ENCODE data around the gene PSTPIP1. TPM values are rescaled to one million over a fixed set of nuclear protein-coding genes. Genes with fewer than 3 reads are reported as not detected.

The PSTPIP1 gene
- total RNA-seq, 1 experiment from 2014 or later = not detected

DNA sequence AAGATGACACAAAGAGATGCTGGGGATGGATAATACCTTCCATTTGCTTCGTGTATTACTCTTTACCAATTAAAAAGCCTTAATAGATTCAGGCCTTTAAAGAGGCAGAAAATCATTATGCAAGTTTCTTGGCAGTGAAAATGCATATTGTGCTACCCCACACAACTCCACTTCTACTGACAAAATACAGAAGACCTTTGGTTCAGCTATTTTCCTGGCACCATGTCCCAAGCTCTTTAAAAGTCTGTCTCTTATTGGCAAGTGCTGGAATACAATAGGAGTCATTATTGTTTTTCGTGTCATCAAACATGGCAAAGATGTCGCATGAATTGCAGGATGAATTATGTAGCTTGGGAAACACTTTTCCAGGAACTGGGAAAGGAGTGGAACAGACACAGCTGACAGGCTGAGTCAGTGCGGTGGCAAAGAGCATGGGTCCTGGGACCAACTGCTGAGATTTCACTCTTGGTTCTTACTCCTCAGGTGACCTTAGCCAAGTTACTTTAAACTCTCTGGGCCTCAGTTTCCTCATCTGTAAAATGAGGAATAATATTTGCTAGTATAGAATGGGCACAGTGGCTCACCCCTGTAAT, 81.5 kb downstream of the PSTPIP1 start:
- H3K27me3 ChIP-seq (ENCODE audit: low read length) = no peaks in the 10 kb centered on the region
- no peak overlapping the region for H3K27ac ChIP-seq (ENCODE audit: low read length)
- H3K79me2 ChIP-seq (ENCODE audit: low read length) = no peaks in the 10 kb centered on the region
- BruUV-seq (replicated peaks) = no TSS peak
- ChIA-PET CTCF (no interaction called here), POLR2A (ENCODE audit: unreplicated experiment) (no interaction called here)
- intact Hi-C loops (cut with micrococcal nuclease) = no loop called here
- H3K4me2 ChIP-seq (ENCODE audit: low read length) = no peak overlapping the region
- no peak overlapping the region for H2AFZ ChIP-seq (ENCODE audit: low read length)
- DNase-seq (no peak), ATAC-seq (no peak)
- H3K36me3 ChIP-seq (ENCODE audit: low read depth, low read length) = no peaks in the 10 kb centered on the region
- no peaks in the 10 kb centered on the region for H3F3A ChIP-seq (ENCODE audit: low read length, unreplicated experiment)
- no peaks in the 10 kb centered on the region for H3K9me2 ChIP-seq (replicated peaks; ENCODE audit: low read length)
- TF ChIP-seq, protein P1, sequence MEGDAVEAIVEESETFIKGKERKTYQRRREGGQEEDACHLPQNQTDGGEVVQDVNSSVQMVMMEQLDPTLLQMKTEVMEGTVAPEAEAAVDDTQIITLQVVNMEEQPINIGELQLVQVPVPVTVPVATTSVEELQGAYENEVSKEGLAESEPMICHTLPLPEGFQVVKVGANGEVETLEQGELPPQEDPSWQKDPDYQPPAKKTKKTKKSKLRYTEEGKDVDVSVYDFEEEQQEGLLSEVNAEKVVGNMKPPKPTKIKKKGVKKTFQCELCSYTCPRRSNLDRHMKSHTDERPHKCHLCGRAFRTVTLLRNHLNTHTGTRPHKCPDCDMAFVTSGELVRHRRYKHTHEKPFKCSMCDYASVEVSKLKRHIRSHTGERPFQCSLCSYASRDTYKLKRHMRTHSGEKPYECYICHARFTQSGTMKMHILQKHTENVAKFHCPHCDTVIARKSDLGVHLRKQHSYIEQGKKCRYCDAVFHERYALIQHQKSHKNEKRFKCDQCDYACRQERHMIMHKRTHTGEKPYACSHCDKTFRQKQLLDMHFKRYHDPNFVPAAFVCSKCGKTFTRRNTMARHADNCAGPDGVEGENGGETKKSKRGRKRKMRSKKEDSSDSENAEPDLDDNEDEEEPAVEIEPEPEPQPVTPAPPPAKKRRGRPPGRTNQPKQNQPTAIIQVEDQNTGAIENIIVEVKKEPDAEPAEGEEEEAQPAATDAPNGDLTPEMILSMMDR (conservative IDR thresholded peaks at IDR 0.05; ENCODE audit: low read depth, low read length) = no peak
- TF ChIP-seq EZH2 (IDR thresholded peaks at IDR 0.05; ENCODE audit: low read length, unreplicated experiment) = no peak
- no peak for TF ChIP-seq EZH2phosphoT487 (IDR thresholded peaks at IDR 0.05; ENCODE audit: borderline replicate concordance, low read length)
- H3K4me1 ChIP-seq (ENCODE audit: insufficient read depth, low read length) = peaks cover 5% of the 10 kb centered on the region; the same call in 1 of the 2 replicates
- no peaks in the 10 kb centered on the region for H3K9me3 ChIP-seq (ENCODE audit: low read length)
- no peak overlapping the region for H3K4me3 ChIP-seq (ENCODE audit: low read length)
- no peak overlapping the region for H3K9ac ChIP-seq (ENCODE audit: low read length)
- H4K20me1 ChIP-seq (ENCODE audit: low read length) = no peaks in the 10 kb centered on the region

DNA sequence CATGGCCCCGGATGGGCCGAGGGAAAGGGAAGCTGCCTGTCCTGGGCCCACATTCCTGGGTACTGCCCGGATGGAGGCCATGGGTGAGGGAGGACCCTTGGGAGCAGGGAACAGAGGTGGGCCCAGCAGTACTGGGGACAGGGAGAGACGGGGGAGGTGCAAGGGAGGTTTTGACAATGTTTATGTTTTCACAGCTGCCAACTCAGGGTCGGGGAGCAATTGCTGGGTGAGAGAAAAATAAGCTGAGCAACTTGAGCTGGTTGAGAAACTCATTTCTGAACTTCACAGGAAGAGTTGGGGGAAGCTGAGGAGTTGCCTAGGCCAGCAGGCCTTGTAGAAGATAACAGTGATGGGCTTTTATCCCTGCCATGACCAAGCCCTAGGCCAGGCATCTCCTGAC, 87.0 kb downstream of the PSTPIP1 start:
- ChIA-PET CTCF (no interaction called here), POLR2A (ENCODE audit: unreplicated experiment) (no interaction called here)
- H3K4me3 ChIP-seq (ENCODE audit: low read length) = no peak overlapping the region
- H4K20me1 ChIP-seq (ENCODE audit: low read length) = no peaks in the 10 kb centered on the region
- no peak overlapping the region for H3K9ac ChIP-seq (ENCODE audit: low read length)
- no peak overlapping the region for H3K27ac ChIP-seq (ENCODE audit: low read length)
- H3K4me2 ChIP-seq (ENCODE audit: low read length) = no peak overlapping the region
- no peaks in the 10 kb centered on the region for H3K9me2 ChIP-seq (replicated peaks; ENCODE audit: low read length)
- ATAC-seq = no peak
- no peak overlapping the region for H2AFZ ChIP-seq (ENCODE audit: low read length)
- no peaks in the 10 kb centered on the region for H3K79me2 ChIP-seq (ENCODE audit: low read length)
- intact Hi-C loops (cut with micrococcal nuclease) = no loop called here
- no peaks in the 10 kb centered on the region for H3F3A ChIP-seq (ENCODE audit: low read length, unreplicated experiment)
- TF ChIP-seq EZH2 (IDR thresholded peaks at IDR 0.05; ENCODE audit: low read length, unreplicated experiment) = no peak
- TF ChIP-seq, protein P1 (conservative IDR thresholded peaks at IDR 0.05; ENCODE audit: low read depth, low read length) = no peak
- no peak for TF ChIP-seq EZH2phosphoT487 (IDR thresholded peaks at IDR 0.05; ENCODE audit: borderline replicate concordance, low read length)
- no peaks in the 10 kb centered on the region for H3K9me3 ChIP-seq (ENCODE audit: low read length)
- BruUV-seq (replicated peaks) = no TSS peak
- H3K27me3 ChIP-seq (ENCODE audit: low read length) = no peaks in the 10 kb centered on the region
- H3K36me3 ChIP-seq (ENCODE audit: low read depth, low read length) = no peaks in the 10 kb centered on the region
- peaks cover 6% of the 10 kb centered on the region for H3K4me1 ChIP-seq (ENCODE audit: insufficient read depth, low read length)
- DNase-seq = no peak

DNA sequence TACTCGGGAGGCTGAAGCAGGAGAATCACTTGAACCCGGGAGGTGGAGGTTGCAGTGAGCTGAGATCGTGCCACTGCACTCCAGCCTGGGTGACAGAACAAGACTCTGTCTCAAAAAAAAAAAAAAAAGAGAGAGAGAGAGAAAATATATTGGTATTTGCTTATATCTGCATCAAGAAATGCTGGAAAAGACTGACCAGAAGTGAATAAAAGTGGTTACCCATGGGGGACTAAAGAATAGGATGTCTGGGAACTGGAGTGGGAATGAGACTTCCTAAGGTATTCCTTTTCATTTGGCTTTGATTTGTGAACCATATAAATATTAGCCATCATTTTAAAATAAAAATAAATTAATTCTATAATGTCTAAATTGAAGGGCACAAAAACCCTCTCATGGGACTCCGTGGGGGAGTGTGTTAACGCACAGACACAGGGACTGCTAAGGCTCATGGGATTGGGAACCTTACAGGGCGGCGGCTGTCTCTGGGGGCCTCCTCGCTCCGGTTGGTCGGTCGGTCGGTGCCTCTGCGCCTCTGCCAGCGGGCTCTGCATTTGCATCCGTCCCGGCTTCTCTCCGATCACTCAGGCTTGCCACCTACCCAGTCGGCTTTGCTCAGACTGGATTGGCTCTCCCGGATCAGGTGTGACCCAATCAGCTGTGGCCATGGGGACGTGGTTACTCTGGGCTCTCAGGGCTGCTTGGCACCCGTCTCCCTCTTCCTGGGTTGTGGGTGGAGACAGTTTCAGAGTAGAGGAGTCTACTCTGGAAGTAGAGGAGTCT, 88.6 kb downstream of the PSTPIP1 start:
- TF ChIP-seq EZH2 (IDR thresholded peaks at IDR 0.05; ENCODE audit: low read length, unreplicated experiment) (no peak), EZH2phosphoT487 (IDR thresholded peaks at IDR 0.05; ENCODE audit: borderline replicate concordance, low read length) (no peak)
- TF ChIP-seq, protein P1 (conservative IDR thresholded peaks at IDR 0.05; ENCODE audit: low read depth, low read length) = no peak
- H3K27me3 ChIP-seq (ENCODE audit: low read length) = no peaks in the 10 kb centered on the region
- H3K9me3 ChIP-seq (ENCODE audit: low read length) = no peaks in the 10 kb centered on the region
- H4K20me1 ChIP-seq (ENCODE audit: low read length) = no peaks in the 10 kb centered on the region
- no peak overlapping the region for H3K4me2 ChIP-seq (ENCODE audit: low read length)
- H3K36me3 ChIP-seq (ENCODE audit: low read depth, low read length) = no peaks in the 10 kb centered on the region
- no peak overlapping the region for H3K9ac ChIP-seq (ENCODE audit: low read length)
- intact Hi-C loops (cut with micrococcal nuclease) = no loop called here
- no peak overlapping the region for H3K4me3 ChIP-seq (ENCODE audit: low read length)
- H3K27ac ChIP-seq (ENCODE audit: low read length) = no peak overlapping the region
- H3K9me2 ChIP-seq (replicated peaks; ENCODE audit: low read length) = no peaks in the 10 kb centered on the region
- no peak for ATAC-seq
- no peak overlapping the region for H2AFZ ChIP-seq (ENCODE audit: low read length)
- H3K79me2 ChIP-seq (ENCODE audit: low read length) = no peaks in the 10 kb centered on the region
- BruUV-seq (replicated peaks) = no TSS peak
- DNase-seq = no peak
- ChIA-PET POLR2A (ENCODE audit: unreplicated experiment) (no interaction called here), CTCF (no interaction called here)
- H3K4me1 ChIP-seq (ENCODE audit: insufficient read depth, low read length) = peaks cover 6% of the 10 kb centered on the region
- H3F3A ChIP-seq (ENCODE audit: low read length, unreplicated experiment) = no peaks in the 10 kb centered on the region
